ENCODE results near the gene LAS1L. TPM values are rescaled to one million over a fixed set of nuclear protein-coding genes. Genes with fewer than 3 reads are reported as not detected.

The LAS1L gene
- 29.0 and 35.8 TPM in 2 replicates for total RNA-seq

GRCh38 chrX:65534450-65535292 is at the start of gene LAS1L:
Gene LAS1L (minus strand): TSS chrX:65534787. CDS start chrX:65534715, 72 bp downstream.

Other genes with a start within 250 kb of the LAS1L start
- 80.0 and 155 TPM in 2 replicates for gene MSN, start 132.9 kb upstream of the LAS1L start, total RNA-seq